Sigmoid colon (tissue), 4 donors: Measurements from ENCODE around the gene NOL3.

ENCODE experiments used
- CTCF ChIP-seq, 4 experiments: fragments of 450-650 bp in 3 of 4; fragments of 200-600 bp in 1 of 4; IDR thresholded peaks; one replicate each; pipeline ENCODE4 v1.5.1; 2016 to 2019; ENCODE audit warnings: antibody characterized with exemption in 4 of 4, mild to moderate bottlenecking in 3 of 4, moderate library complexity in 2 of 4
- EP300 ChIP-seq, 4 donors: sonication (generic); formaldehyde crosslinking; IDR thresholded peaks; one replicate each; pipeline ENCODE4 v1.6.1; 2017; ENCODE audit warnings: antibody characterized with exemption in 4 of 4
- POLR2A ChIP-seq, 2 donors: fragments of 450-650 bp; IDR thresholded peaks; one replicate each; pipeline ENCODE4 v1.6.1; 2016; ENCODE audit warnings: antibody characterized with exemption in 2 of 2, mild to moderate bottlenecking in 2 of 2, moderate library complexity in 2 of 2
- POLR2AphosphoS5 ChIP-seq, 4 donors: sonication (generic); formaldehyde crosslinking; IDR thresholded peaks; one replicate each; pipeline ENCODE4 v1.6.1; 2017; ENCODE audit warnings: antibody characterized with exemption in 4 of 4

GRCh38 chr16:67223992-67224391 is 53.7 kb downstream of the NOL3 start:
- TF ChIP-seq POLR2A (IDR thresholded peaks at IDR 0.05) (no peak), CTCF (IDR thresholded peaks at IDR 0.05) (no peak), POLR2AphosphoS5 (IDR thresholded peaks at IDR 0.05) (no peak), EP300 (IDR thresholded peaks at IDR 0.05) (no peak)
